Measurements from ENCODE around the gene MPP1.

Gene MPP1

GRCh38 chrX:154734061-154734781 lies 71.1 kb downstream of the MPP1 start:
- Histone ChIP-seq H3K9me3 (ENCODE audit: control insufficient read depth in 5 of 5, low read length in 5 of 5) (no peaks in the 10 kb centered on the region), H3K36me3 (ENCODE audit: control insufficient read depth in 5 of 5, insufficient read depth in 5 of 5, low read length in 5 of 5) (no peaks in the 10 kb centered on the region), H3K4me3 (ENCODE audit: low read depth in 1 of 5, low read length in 5 of 5) (peak overlapping the region in 1 of 5 donors; percentile 10), H3K4me1 (ENCODE audit: control insufficient read depth in 5 of 5, insufficient read depth in 5 of 5, low read length in 5 of 5) (peaks cover 23 to 96% (median 76%) of the 10 kb centered on the region in 5 donors), H3K9ac (ENCODE audit: low read length in 5 of 5) (peak overlapping the region; percentile 12 to 56 (median 46)), H3K27me3 (ENCODE audit: control insufficient read depth in 5 of 5, insufficient read depth in 4 of 5, low read length in 5 of 5) (peaks cover 0 to 5% (median 0%) of the 10 kb centered on the region in 5 donors), H3K27ac (ENCODE audit: low read depth, low read length) (peak overlapping the region; percentile 91)

- Histone ChIP-seq H3K4me1 (ENCODE audit: control insufficient read depth in 5 of 5, insufficient read depth in 5 of 5, low read length in 5 of 5) (peaks cover 30 to 98% (median 82%) of the 10 kb centered on the region in 5 donors), H3K9ac (ENCODE audit: low read length in 5 of 5) (peak overlapping the region in 1 of 5 donors; percentile 25), H3K27me3 (ENCODE audit: control insufficient read depth in 5 of 5, insufficient read depth in 4 of 5, low read length in 5 of 5) (peaks cover 0 to 5% (median 0%) of the 10 kb centered on the region in 5 donors), H3K36me3 (ENCODE audit: control insufficient read depth in 5 of 5, insufficient read depth in 5 of 5, low read length in 5 of 5) (no peaks in the 10 kb centered on the region), H3K4me3 (ENCODE audit: low read depth in 1 of 5, low read length in 5 of 5) (peak overlapping the region in 1 of 5 donors; percentile 8), H3K9me3 (ENCODE audit: control insufficient read depth in 5 of 5, low read length in 5 of 5) (no peaks in the 10 kb centered on the region), H3K27ac (ENCODE audit: low read depth, low read length) (peak overlapping the region; percentile 91)
Observed at GRCh38 chrX:154733066-154733425, 72.2 kb downstream of the MPP1 start.

GRCh38 chrX:154732421-154733065 lies 72.7 kb downstream of the MPP1 start:
- Histone ChIP-seq H3K9me3 (ENCODE audit: control insufficient read depth in 5 of 5, low read length in 5 of 5) (no peaks in the 10 kb centered on the region), H3K27me3 (ENCODE audit: control insufficient read depth in 5 of 5, insufficient read depth in 4 of 5, low read length in 5 of 5) (peaks cover 0 to 5% (median 0%) of the 10 kb centered on the region in 5 donors), H3K4me1 (ENCODE audit: control insufficient read depth in 5 of 5, insufficient read depth in 5 of 5, low read length in 5 of 5) (peaks cover 33 to 98% (median 85%) of the 10 kb centered on the region in 5 donors), H3K4me3 (ENCODE audit: low read depth in 1 of 5, low read length in 5 of 5) (peak overlapping the region in 1 of 5 donors; percentile 8), H3K9ac (ENCODE audit: low read length in 5 of 5) (peak overlapping the region in 2 of 5 donors; percentile 25 to 42), H3K27ac (ENCODE audit: low read depth, low read length) (peak overlapping the region; percentile 91), H3K36me3 (ENCODE audit: control insufficient read depth in 5 of 5, insufficient read depth in 5 of 5, low read length in 5 of 5) (no peaks in the 10 kb centered on the region)

GRCh38 chrX:154731881-154732280 lies 73.4 kb downstream of the MPP1 start:
- Histone ChIP-seq H3K9me3 (ENCODE audit: control insufficient read depth in 5 of 5, low read length in 5 of 5) (no peaks in the 10 kb centered on the region), H3K4me1 (ENCODE audit: control insufficient read depth in 5 of 5, insufficient read depth in 5 of 5, low read length in 5 of 5) (peaks cover 37 to 98% (median 90%) of the 10 kb centered on the region in 5 donors), H3K36me3 (ENCODE audit: control insufficient read depth in 5 of 5, insufficient read depth in 5 of 5, low read length in 5 of 5) (no peaks in the 10 kb centered on the region), H3K9ac (ENCODE audit: low read length in 5 of 5) (peak overlapping the region in 1 of 5 donors; percentile 42), H3K4me3 (ENCODE audit: low read depth in 1 of 5, low read length in 5 of 5) (no peak overlapping the region), H3K27me3 (ENCODE audit: control insufficient read depth in 5 of 5, insufficient read depth in 4 of 5, low read length in 5 of 5) (peaks cover 0 to 5% (median 0%) of the 10 kb centered on the region in 5 donors), H3K27ac (ENCODE audit: low read depth, low read length) (peak overlapping the region; percentile 91)

GRCh38 chrX:154731184-154731583 lies 74.1 kb downstream of the MPP1 start:
- Histone ChIP-seq H3K4me3 (ENCODE audit: low read depth in 1 of 5, low read length in 5 of 5) (no peak overlapping the region), H3K36me3 (ENCODE audit: control insufficient read depth in 5 of 5, insufficient read depth in 5 of 5, low read length in 5 of 5) (no peaks in the 10 kb centered on the region), H3K27me3 (ENCODE audit: control insufficient read depth in 5 of 5, insufficient read depth in 4 of 5, low read length in 5 of 5) (peaks cover 0 to 5% (median 0%) of the 10 kb centered on the region in 5 donors), H3K9ac (ENCODE audit: low read length in 5 of 5) (peak overlapping the region in 1 of 5 donors; percentile 17), H3K9me3 (ENCODE audit: control insufficient read depth in 5 of 5, low read length in 5 of 5) (no peaks in the 10 kb centered on the region), H3K4me1 (ENCODE audit: control insufficient read depth in 5 of 5, insufficient read depth in 5 of 5, low read length in 5 of 5) (peaks cover 37 to 99% (median 91%) of the 10 kb centered on the region in 5 donors), H3K27ac (ENCODE audit: low read depth, low read length) (peak overlapping the region; percentile 91)

GRCh38 chrX:154730253-154730891 lies 74.9 kb downstream of the MPP1 start:
- no peaks in the 10 kb centered on the region for H3K9me3 ChIP-seq (ENCODE audit: control insufficient read depth in 5 of 5, low read length in 5 of 5)
- H3K9ac ChIP-seq (ENCODE audit: low read length in 5 of 5) = peak overlapping the region in 2 of 5 donors; percentile 3 to 6
- H3K4me3 ChIP-seq (ENCODE audit: low read depth in 1 of 5, low read length in 5 of 5) = no peak overlapping the region
- peak overlapping the region; percentile 91 for H3K27ac ChIP-seq (ENCODE audit: low read depth, low read length)
- H3K27me3 ChIP-seq (ENCODE audit: control insufficient read depth in 5 of 5, insufficient read depth in 4 of 5, low read length in 5 of 5) = peaks cover 0 to 4% (median 0%) of the 10 kb centered on the region in 5 donors
- no peaks in the 10 kb centered on the region for H3K36me3 ChIP-seq (ENCODE audit: control insufficient read depth in 5 of 5, insufficient read depth in 5 of 5, low read length in 5 of 5)
- H3K4me1 ChIP-seq (ENCODE audit: control insufficient read depth in 5 of 5, insufficient read depth in 5 of 5, low read length in 5 of 5) = peaks cover 37 to 92% (median 84%) of the 10 kb centered on the region in 5 donors

GRCh38 chrX:154729439-154729838 lies 75.8 kb downstream of the MPP1 start:
- peak overlapping the region; percentile 91 for H3K27ac ChIP-seq (ENCODE audit: low read depth, low read length)
- no peak overlapping the region for H3K9ac ChIP-seq (ENCODE audit: low read length in 5 of 5)
- H3K27me3 ChIP-seq (ENCODE audit: control insufficient read depth in 5 of 5, insufficient read depth in 4 of 5, low read length in 5 of 5) = peaks cover 0 to 4% (median 0%) of the 10 kb centered on the region in 5 donors
- no peaks in the 10 kb centered on the region for H3K36me3 ChIP-seq (ENCODE audit: control insufficient read depth in 5 of 5, insufficient read depth in 5 of 5, low read length in 5 of 5)
- H3K9me3 ChIP-seq (ENCODE audit: control insufficient read depth in 5 of 5, low read length in 5 of 5) = no peaks in the 10 kb centered on the region
- peaks cover 34 to 87% (median 74%) of the 10 kb centered on the region in 5 donors for H3K4me1 ChIP-seq (ENCODE audit: control insufficient read depth in 5 of 5, insufficient read depth in 5 of 5, low read length in 5 of 5)
- no peak overlapping the region for H3K4me3 ChIP-seq (ENCODE audit: low read depth in 1 of 5, low read length in 5 of 5)

Data from subcutaneous abdominal adipose tissue (tissue), 5 donors.